Right lobe of liver (tissue), 6 donors: ENCODE results near the gene FASTKD1. TPM values are rescaled to one million over a fixed set of nuclear protein-coding genes. Genes with fewer than 3 reads are reported as not detected.
"Not testable (repeated sequence)": the region's sequence is repeated elsewhere in the genome, so short reads cannot be mapped to it uniquely, and the experiment has no call there.

Experiments used
- ATAC-seq, 4 donors: fragments of 200-7000 bp; cut with Tn5 transposase; one replicate each; pipeline ENCODE4 v1.9.1; 2020; ENCODE audit warnings: mild to moderate bottlenecking in 4 of 4, moderate library complexity in 4 of 4
- DNase-seq, 3 donors: peaks; one replicate each; pipeline ENCODE4 v3.0.0-alpha.2; 2020
- H3K27ac ChIP-seq, 3 donors: fragments of 200-600 bp; one replicate each; pipeline ENCODE4 v1.8.0; 2022
- H3K27me3 ChIP-seq, 2 donors: fragments of 200-600 bp; one replicate each; pipeline ENCODE4 v1.8.0; 2022
- H3K36me3 ChIP-seq, 4 donors: fragments of 200-600 bp; sonication (generic) in 1 of 4; one replicate each; pipeline versions ENCODE4 v1.5.1 to v1.8.0; 2017 to 2022; ENCODE audit warnings: control low read depth in 1 of 4
- H3K4me1 ChIP-seq, 4 donors: fragments of 200-600 bp; sonication (generic) in 1 of 4; one replicate each; pipeline versions ENCODE4 v1.5.1 to v1.8.0; 2017 to 2022; ENCODE audit warnings: control low read depth in 1 of 4
- H3K4me3 ChIP-seq, 3 donors: fragments of 200-600 bp; one replicate each; pipeline ENCODE4 v1.8.0; 2022
- H3K9me3 ChIP-seq, 4 donors: fragments of 200-600 bp; sonication (generic) in 1 of 4; one replicate each; pipeline versions ENCODE4 v1.5.1 to v1.8.0; 2017 to 2022; ENCODE audit warnings: control low read depth in 1 of 4
- POLR2A ChIP-seq: fragments of 450-650 bp; IDR thresholded peaks from one replicate; pipeline ENCODE4 v1.6.1; 2017; ENCODE audit warnings: antibody characterized with exemption, mild to moderate bottlenecking
- WGBS: methylation state at CpG from one replicate; pipeline ENCODE4 v1.1.6; 2018; ENCODE audit warnings: low coverage, low lambda C conversion rate; ENCODE audit not compliant: insufficient coverage; ENCODE audit errors: missing lambda C conversion rate; 5-methylcytosine and 5-hydroxymethylcytosine counted together
- intact Hi-C, 2 donors: fragments of 100-400 bp; cut with DNase I; formaldehyde crosslinking; loops; one replicate each; pipeline versions ENCODE4 v1.11.2 to v1.14.1; 2022
- long read RNA-seq: library from polyadenylated mRNA; unstranded; transcript quantifications from one replicate; pipeline ENCODE4 v2.0.0, GENCODE V29; 2019
- total RNA-seq, 6 experiments: library from RNA; depleted of rRNA in 2 of 6; stranded (reverse); fragments of >200 nt in 2 of 6; fragmentation: NEBNext Ultra II Directional in 3 of 6; extraction: Animal tissue kit (Norgen Biotek cat#: 25700) in 3 of 6; gene quantifications; one replicate each; pipeline versions ENCODE4 v1.1.0 to v1.2.4, GENCODE V29; 2016 to 2023
- TF ChIP-seq, protein P1 (sequence below), 4 donors: fragments of 200-600 bp in 3 of 4; fragments of 450-650 bp in 1 of 4; IDR thresholded peaks; one replicate each; pipeline versions ENCODE4 v1.5.1 to v1.8.0; 2016 to 2022; ENCODE audit warnings: antibody characterized with exemption in 4 of 4, mild to moderate bottlenecking in 2 of 4
- donor health status: DM: no; HTN: yes; CAD: no.
- donor health status: DM: no; HTN: no; CAD: no.
- donor health status: DM: no; HTN: no; CAD: no.
- donor health status: DM: no; HTN: yes; CAD: no.
- donor health status: DM: no; HTN: yes; CAD: no.

The FASTKD1 gene
- 10 to 100 TPM; 11.6 to 21.1 (median 13.4) TPM for total RNA-seq
- long read RNA-seq, partial matches to known transcripts, result 1 of 2 reads
- long read RNA-seq, other reads (novel, unspliced or antisense), result 0 of 2 reads

- Histone ChIP-seq H3K4me1 (peaks cover 0 to 8% (median 0%) of the 10 kb centered on the region in 4 donors), H3K27ac (peak within 1 kb of the TSS; percentile 61 to 73 (median 64)), H3K27me3 (no peaks in the 10 kb centered on the region), H3K36me3 (no peaks in the 10 kb centered on the region), H3K4me3 (peak within 1 kb of the TSS; percentile 64 to 89 (median 83)), H3K9me3 (no peaks in the 10 kb centered on the region)
- WGBS, result 0% methylated on average over 33 of the region's 33 CpGs
- peak; percentile 99 to 100 (median 100) for ATAC-seq
- peak; percentile 93 to 97 (median 96) for DNase-seq
- TF ChIP-seq, protein P1, sequence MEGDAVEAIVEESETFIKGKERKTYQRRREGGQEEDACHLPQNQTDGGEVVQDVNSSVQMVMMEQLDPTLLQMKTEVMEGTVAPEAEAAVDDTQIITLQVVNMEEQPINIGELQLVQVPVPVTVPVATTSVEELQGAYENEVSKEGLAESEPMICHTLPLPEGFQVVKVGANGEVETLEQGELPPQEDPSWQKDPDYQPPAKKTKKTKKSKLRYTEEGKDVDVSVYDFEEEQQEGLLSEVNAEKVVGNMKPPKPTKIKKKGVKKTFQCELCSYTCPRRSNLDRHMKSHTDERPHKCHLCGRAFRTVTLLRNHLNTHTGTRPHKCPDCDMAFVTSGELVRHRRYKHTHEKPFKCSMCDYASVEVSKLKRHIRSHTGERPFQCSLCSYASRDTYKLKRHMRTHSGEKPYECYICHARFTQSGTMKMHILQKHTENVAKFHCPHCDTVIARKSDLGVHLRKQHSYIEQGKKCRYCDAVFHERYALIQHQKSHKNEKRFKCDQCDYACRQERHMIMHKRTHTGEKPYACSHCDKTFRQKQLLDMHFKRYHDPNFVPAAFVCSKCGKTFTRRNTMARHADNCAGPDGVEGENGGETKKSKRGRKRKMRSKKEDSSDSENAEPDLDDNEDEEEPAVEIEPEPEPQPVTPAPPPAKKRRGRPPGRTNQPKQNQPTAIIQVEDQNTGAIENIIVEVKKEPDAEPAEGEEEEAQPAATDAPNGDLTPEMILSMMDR (IDR thresholded peaks at IDR 0.05), result no peak
- TF ChIP-seq POLR2A, result peak; percentile 18
- intact Hi-C loops, result no loop called here
These were observed at the start of gene FASTKD1 for GRCh38 chr2:169573160-169573973. TSS of gene FASTKD1 (minus strand) at chr2:169573865. CDS start at chr2:169572029, 1,836 bp downstream.

- no peak overlapping the region for H3K27ac ChIP-seq
- peaks cover 0 to 26% (median 4%) of the 10 kb centered on the region in 4 donors for H3K36me3 ChIP-seq
- no peak overlapping the region for H3K4me3 ChIP-seq
- DNase-seq (no peak), ATAC-seq (no peak)
- H3K27me3 ChIP-seq, result no peaks in the 10 kb centered on the region
- no peaks in the 10 kb centered on the region for H3K4me1 ChIP-seq
- no peak for TF ChIP-seq POLR2A
- TF ChIP-seq, protein P1 (IDR thresholded peaks at IDR 0.05), result no peak
- WGBS, result 67% methylated on average over 4 of the region's 4 CpGs
- no peaks in the 10 kb centered on the region for H3K9me3 ChIP-seq
- intact Hi-C loops, result no loop called here
These were observed 49.6 kb upstream of the FASTKD1 start for GRCh38 chr2:169623235-169623634.

GRCh38 chr2:169620509-169620908, 46.8 kb upstream of the FASTKD1 start:
- DNase-seq (no peak), ATAC-seq (no peak)
- Histone ChIP-seq H3K36me3 (peaks cover 0 to 34% (median 9%) of the 10 kb centered on the region in 4 donors), H3K4me1 (no peaks in the 10 kb centered on the region), H3K9me3 (no peaks in the 10 kb centered on the region), H3K27ac (no peak overlapping the region), H3K4me3 (no peak overlapping the region), H3K27me3 (no peaks in the 10 kb centered on the region)
- WGBS, result 52% methylated on average over 1 of the region's 1 CpG
- intact Hi-C loops, result no loop called here
- TF ChIP-seq POLR2A, result no peak
- TF ChIP-seq, protein P1 (IDR thresholded peaks at IDR 0.05), result no peak

- no peaks in the 10 kb centered on the region for H3K9me3 ChIP-seq
- no peak overlapping the region for H3K27ac ChIP-seq
- intact Hi-C loops, result no loop called here
- TF ChIP-seq POLR2A, result no peak
- TF ChIP-seq, protein P1 (IDR thresholded peaks at IDR 0.05), result no peak
- peaks cover 0 to 37% (median 14%) of the 10 kb centered on the region in 4 donors for H3K36me3 ChIP-seq
- 64% methylated on average over 3 of the region's 3 CpGs for WGBS
- no peaks in the 10 kb centered on the region for H3K27me3 ChIP-seq
- no peaks in the 10 kb centered on the region for H3K4me1 ChIP-seq
- ATAC-seq (no peak), DNase-seq (no peak)
- no peak overlapping the region for H3K4me3 ChIP-seq
These were observed 46.3 kb upstream of the FASTKD1 start for GRCh38 chr2:169619946-169620345.

DNA sequence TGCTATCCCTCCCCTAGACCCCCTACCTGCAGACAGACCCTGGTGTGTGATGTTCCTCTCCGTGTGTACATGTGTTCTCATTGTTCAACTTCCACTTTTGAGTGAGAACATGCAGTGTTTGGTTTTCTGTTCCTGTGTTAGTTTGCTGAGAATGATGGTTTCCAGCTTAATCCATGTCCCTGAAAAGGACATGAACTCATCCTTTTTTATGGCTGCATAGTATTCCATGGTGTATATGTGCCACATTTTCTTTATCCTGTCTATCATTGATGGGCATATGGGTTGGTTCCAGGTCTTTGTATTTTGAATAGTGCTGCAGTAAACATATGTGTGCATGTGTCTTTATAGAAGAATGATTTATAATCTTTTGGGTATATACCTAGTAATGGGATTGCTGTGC, 42.3 kb upstream of the FASTKD1 start:
- H3K9me3 ChIP-seq, H3K27ac ChIP-seq, H3K27me3 ChIP-seq, intact Hi-C loops, DNase-seq, H3K4me3 ChIP-seq, H3K4me1 ChIP-seq, ATAC-seq: not testable (repeated sequence)
- peaks cover 0 to 36% (median 16%) of the 10 kb centered on the region in 4 donors for H3K36me3 ChIP-seq
- 100% methylated on average over 1 of the region's 1 CpG for WGBS
